Prostate gland (tissue), 2 donors: ENCODE data around the gene ZDHHC18.

ENCODE experiments used
- POLR2A ChIP-seq: fragments of 450-650 bp; IDR thresholded peaks from one replicate; pipeline ENCODE4 v1.6.1; 2016; ENCODE audit warnings: antibody characterized with exemption, mild to moderate bottlenecking
- TF ChIP-seq, protein P1 (sequence below), 4 experiments: fragments of 200-600 bp in 2 of 4; fragments of 450-650 bp in 2 of 4; sonication (generic) in 2 of 4; IDR thresholded peaks; 1 replicate in 3 of 4; 2 replicates in 1 of 4; pipeline ENCODE4 v1.5.1; 2016 to 2019; ENCODE audit warnings: antibody characterized with exemption in 4 of 4, mild to moderate bottlenecking in 2 of 4, moderate library complexity in 2 of 4

DNA sequence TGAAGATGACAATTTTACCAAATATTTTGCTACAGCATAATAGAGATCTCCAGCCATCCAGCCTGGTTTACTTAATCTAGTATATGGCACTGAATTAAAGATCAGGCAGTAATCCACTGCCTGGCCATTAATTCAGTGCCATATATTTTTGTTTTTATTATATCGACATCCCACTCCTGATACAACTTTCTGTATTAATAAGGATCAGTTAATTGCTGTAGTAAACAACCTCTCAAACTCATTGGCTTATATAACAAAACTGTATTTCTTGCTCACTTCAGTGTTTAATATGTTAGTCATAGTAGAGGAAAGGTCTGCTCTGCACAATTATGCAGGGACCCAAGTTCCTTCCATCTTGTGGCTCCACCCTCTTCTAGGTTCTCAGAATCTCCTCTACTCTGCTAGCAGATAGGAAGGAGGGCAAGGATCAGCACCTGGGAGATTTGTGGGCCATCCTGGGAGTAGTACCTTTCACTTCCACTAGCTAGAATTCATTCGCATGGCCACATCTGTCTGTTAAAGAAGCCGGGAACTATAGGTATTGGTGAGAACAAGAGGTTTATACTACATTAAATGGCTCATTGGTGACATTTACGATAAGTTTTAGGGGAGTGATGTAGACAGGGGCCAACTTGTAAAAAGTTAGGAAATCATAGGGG lies 3.6 kb upstream of the ZDHHC18 start:
- TF ChIP-seq POLR2A, result no peak
- TF ChIP-seq, protein P1, sequence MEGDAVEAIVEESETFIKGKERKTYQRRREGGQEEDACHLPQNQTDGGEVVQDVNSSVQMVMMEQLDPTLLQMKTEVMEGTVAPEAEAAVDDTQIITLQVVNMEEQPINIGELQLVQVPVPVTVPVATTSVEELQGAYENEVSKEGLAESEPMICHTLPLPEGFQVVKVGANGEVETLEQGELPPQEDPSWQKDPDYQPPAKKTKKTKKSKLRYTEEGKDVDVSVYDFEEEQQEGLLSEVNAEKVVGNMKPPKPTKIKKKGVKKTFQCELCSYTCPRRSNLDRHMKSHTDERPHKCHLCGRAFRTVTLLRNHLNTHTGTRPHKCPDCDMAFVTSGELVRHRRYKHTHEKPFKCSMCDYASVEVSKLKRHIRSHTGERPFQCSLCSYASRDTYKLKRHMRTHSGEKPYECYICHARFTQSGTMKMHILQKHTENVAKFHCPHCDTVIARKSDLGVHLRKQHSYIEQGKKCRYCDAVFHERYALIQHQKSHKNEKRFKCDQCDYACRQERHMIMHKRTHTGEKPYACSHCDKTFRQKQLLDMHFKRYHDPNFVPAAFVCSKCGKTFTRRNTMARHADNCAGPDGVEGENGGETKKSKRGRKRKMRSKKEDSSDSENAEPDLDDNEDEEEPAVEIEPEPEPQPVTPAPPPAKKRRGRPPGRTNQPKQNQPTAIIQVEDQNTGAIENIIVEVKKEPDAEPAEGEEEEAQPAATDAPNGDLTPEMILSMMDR (IDR thresholded peaks at IDR 0.05), result no peak
